HTR-8/SVneo (cell line): ENCODE data around the gene MAB21L1.

Source experiments
- DNase-seq: peaks from one replicate; pipeline ENCODE4 v3.0.0; 2011; ENCODE audit warnings: low spot score, mixed read lengths; ENCODE audit not compliant: insufficient read length
- FAIRE-seq: peaks from 2 replicates; lab custom pipeline; 2011; peaks lifted over from hg19 to GRCh38; lab: Jason Lieb, UNC

Gene MAB21L1

GRCh38 chr13:35481777-35482176 lies 5.3 kb upstream of the MAB21L1 start:
- no peak for DNase-seq
- no peak for FAIRE-seq

- FAIRE-seq (no peak), DNase-seq (no peak)
These were observed 3.9 kb upstream of the MAB21L1 start for GRCh38 chr13:35480346-35480745.

- FAIRE-seq (no peak), DNase-seq (no peak)
These were observed 3.2 kb upstream of the MAB21L1 start for GRCh38 chr13:35479706-35480105.

DNA sequence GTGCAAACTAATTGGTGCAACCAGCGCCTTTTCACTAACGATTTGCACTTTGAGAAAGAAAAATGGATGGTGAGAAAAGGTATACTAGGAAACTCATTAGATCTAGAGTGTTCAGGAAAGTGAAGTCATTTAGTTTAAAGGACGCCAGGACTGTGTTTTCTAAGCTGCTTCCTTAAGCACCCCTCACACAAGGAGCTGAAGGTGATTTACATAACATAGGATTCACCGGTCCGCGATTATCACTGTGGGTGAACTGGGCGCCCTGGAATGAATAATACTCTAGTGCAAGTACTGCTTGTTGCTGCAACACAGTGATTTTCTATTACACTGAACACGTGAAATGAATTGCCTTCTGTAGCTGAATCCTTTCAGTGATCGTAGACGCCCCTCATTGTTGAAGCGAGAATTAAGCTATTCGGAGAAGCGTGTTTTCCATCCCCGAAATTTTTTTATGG lies 2.6 kb upstream of the MAB21L1 start:
- DNase-seq (no peak), FAIRE-seq (no peak)

- DNase-seq (no peak), FAIRE-seq (no peak)
These were observed 2.0 kb upstream of the MAB21L1 start for GRCh38 chr13:35478271-35479037.

- DNase-seq (no peak), FAIRE-seq (no peak)
These were observed 977 bp upstream of the MAB21L1 start for GRCh38 chr13:35477386-35477946.

- DNase-seq (no peak), FAIRE-seq (no peak)
These were observed 1.1 kb downstream of the MAB21L1 start for GRCh38 chr13:35475212-35475959.

DNA sequence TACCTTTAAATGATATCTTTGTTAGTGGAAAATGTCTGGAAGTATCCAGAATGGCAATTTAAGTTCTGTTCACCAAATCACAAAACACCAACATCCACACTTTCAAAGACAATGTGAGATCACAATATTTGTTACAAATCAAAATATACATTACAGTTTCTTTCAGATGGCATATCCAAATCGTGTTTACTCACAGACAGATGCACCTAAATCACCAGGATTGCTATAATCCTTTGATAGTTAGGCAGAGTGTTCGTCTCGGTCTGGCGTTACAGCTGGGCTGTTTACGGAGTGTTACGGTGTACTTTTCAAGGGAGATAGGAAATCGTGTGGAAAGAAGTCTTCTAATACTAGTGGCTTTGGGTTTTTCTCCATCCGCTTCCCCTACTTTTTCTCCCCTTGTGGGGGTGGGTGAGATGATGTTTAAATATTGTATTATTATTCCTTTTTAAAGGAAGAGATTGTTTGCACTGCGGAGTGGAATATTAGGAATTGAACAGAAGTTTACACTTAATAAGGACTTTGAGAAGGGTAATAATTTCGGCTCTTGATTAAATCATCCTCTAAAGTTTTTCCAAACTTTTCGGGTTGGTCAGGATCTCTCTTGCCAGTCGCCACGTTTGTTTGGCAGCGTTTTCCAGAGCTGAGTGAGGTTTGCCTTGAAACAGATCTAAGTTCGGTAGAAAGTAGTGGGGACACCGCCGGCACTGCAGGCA lies 1.8 kb downstream of the MAB21L1 start:
- no peak for DNase-seq
- no peak for FAIRE-seq

GRCh38 chr13:35473802-35474201 lies 2.7 kb downstream of the MAB21L1 start:
- DNase-seq (no peak), FAIRE-seq (no peak)

GRCh38 chr13:35473206-35473775 lies 3.2 kb downstream of the MAB21L1 start:
- DNase-seq (no peak), FAIRE-seq (no peak)

- no peak for FAIRE-seq
- DNase-seq, result no peak
These were observed 4.1 kb downstream of the MAB21L1 start for GRCh38 chr13:35472323-35472881.

DNA sequence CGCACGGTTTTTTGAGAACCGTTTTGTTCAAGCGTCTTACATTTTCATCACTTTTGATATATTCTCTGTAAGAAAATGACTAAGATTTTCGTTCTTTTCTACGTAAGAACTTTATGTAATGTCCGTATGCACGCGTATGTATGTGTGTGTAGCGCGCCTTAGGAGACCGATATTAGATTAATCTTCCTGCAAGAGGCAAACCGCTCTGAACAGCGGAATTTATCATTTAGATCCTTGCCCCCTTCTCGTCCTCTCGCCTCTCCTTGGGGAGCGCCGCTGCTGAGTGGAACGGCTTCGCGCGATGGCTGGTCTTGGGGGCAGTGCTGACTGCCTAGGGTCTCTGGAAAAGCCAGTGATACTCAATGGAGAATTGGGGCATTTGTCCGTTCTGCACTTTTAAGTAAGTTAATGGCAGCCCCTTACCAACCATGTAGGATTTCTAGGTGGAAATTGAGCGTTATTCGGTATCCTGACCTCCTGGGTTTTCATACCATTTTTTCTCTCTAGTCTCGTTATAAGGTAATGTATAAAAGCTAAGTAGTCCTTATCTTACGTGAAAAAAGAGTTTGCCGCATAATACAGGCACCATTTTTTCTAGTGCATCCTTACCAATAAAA lies 4.7 kb downstream of the MAB21L1 start:
- no peak for FAIRE-seq

GRCh38 chr13:35470671-35471661 lies 5.5 kb downstream of the MAB21L1 start:
- FAIRE-seq, result no peak
- DNase-seq, result no peak

More for the DNA sequence above, 4.7 kb downstream of the MAB21L1 start:
- no peak for DNase-seq

DNA sequence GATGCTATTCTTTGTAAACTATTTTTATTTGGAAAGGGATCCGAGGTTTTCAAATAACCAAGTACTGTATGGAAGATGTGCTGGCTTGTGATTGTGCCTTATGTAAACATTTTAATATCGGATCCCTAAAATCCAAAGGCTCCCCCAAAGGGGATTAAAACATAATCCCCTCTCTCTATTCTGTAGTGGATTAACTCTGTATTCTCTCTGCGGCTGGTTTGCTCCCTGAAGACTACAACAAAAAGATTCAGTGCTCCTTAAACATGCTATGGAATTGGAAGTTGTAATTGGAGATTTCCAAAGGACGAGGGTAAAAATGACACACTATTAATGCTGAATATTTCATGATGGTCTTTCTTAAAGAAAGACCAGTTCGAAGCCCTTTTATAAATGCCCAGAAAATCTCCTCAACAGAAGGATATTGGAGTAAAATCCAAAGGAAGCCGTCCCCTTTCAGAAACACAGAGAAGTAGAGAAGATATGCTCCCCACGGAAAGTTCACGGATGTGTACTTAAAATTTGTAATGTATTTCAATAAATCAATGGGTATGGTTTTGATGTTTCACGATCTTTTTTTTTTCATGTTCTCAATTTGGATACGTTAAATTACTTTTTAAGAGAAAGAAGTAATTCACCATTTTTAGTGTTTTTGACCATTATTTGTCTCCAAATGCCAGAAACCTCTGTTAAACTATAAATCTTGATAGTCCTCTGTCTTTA lies 6.5 kb downstream of the MAB21L1 start:
- no peak for FAIRE-seq
- DNase-seq, result no peak

DNA sequence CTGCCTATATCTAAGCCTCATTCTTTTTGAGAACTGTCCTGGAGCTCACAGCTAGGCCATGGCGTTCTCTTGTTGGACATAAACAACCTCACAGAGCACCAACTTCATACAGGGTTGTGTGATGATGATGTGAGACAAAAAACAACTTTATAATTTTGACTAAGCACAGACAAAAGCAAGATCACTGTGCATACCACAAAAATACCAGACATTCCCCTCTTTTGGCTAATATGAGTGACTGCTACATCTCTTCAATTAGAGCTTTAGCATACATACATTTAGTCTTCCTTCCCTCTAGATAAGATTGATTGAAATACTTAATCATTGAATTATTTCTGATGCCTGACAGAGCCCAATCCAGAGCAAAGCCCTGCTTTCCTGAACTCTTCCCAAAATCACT lies 8.3 kb downstream of the MAB21L1 start:
- FAIRE-seq (no peak), DNase-seq (no peak)

DNA sequence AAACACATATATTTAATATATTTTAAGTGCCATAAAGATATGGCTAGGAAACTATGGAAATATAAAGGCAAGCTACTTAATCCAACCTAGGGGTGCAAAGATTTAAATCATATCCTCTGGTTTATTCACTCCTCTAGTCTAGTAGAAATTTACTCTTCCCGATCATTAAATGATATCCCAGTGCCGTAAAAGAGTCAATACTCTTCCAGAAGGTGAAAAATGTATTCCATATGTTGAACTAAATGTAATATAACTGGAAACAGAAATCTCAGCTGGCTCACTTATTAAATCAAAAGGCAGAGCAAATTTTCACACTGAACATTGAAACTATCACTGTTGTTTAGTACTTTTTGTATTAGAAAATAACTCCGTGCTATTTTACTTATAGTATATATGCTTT lies 11.1 kb downstream of the MAB21L1 start:
- no peak for FAIRE-seq
- DNase-seq, result no peak

DNA sequence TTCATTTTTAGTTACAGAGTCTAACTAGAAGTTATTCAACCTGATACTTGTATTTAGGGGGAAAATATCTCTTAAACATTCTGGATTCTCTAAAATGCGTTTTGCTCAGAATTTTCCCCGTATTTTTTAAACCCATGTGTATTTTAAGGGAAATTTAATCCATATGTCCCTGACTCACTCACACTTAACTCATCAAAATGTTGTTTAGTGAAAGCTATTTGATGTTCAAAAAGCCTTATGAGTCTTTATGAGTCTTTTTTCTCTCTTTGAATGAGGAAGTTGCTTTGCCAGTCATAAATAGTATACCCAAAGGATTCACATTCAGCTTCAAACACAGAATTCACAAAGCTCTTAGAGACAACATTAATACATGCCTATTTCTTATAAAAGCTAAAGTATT lies 16.4 kb downstream of the MAB21L1 start:
- no peak for DNase-seq
- no peak for FAIRE-seq

DNA sequence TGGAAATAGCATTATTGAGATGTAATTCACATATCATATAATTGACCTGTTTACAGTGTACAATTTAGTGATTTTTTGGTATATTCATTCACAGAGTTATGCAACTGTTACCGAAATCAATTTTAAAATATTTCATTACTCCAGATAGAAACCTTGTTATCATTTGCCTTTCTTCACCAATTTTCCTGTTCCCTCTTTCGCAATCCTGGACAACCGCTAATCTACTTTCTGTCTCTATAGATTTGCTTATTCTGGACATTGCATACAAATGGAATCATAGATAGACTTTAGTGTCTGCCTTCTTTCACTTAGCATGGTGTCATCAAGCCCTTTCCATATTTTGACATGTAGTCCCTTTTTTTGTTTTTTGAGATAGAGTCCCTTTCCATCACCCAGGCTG lies 19.2 kb downstream of the MAB21L1 start:
- FAIRE-seq, result no peak

More for the DNA sequence above, 19.2 kb downstream of the MAB21L1 start:
- no peak for DNase-seq
